ENCODE data around the gene IGSF8.

IGSF8 gene

DNA sequence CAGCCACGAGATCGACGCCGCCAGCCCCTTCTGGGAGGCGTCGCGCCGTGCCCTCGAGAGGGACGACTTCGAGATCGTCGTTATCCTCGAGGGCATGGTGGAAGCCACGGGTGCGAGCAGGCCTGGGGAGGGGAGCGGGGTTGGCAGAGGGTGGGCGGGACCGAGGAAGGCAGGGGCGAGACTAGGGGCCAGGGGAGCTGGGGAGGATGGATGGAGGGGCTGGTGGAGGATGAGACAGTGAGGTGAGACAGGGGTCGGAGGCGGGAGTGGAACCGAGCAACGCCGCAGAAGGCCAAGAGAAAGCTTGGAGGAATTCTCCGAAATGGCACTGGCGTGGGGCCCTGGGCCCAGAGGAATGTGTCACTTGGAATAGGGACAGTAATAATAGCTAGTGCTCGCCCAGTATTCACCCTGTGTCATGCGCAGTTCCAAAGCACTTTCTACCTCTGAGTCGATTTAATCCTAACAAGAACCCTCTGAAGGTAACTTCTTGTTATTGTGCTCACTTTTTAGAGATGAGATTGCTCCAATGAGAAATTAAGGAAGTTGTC lies 13.6 kb downstream of the IGSF8 start:
- no peak overlapping the region for H3K4me3 ChIP-seq (ENCODE audit: low read length)
- H3K27me3 ChIP-seq (ENCODE audit: insufficient read depth, low read length), result peaks cover 20% of the 10 kb centered on the region
- H3K9me3 ChIP-seq (ENCODE audit: low read length), result no peaks in the 10 kb centered on the region
- no peak overlapping the region for H2AFZ ChIP-seq (ENCODE audit: low read depth, low read length)
- no peaks in the 10 kb centered on the region for H3K36me3 ChIP-seq (ENCODE audit: insufficient read depth, low read length)
- peaks cover 16% of the 10 kb centered on the region for H3K4me1 ChIP-seq (ENCODE audit: insufficient read depth, low read length)

DNA sequence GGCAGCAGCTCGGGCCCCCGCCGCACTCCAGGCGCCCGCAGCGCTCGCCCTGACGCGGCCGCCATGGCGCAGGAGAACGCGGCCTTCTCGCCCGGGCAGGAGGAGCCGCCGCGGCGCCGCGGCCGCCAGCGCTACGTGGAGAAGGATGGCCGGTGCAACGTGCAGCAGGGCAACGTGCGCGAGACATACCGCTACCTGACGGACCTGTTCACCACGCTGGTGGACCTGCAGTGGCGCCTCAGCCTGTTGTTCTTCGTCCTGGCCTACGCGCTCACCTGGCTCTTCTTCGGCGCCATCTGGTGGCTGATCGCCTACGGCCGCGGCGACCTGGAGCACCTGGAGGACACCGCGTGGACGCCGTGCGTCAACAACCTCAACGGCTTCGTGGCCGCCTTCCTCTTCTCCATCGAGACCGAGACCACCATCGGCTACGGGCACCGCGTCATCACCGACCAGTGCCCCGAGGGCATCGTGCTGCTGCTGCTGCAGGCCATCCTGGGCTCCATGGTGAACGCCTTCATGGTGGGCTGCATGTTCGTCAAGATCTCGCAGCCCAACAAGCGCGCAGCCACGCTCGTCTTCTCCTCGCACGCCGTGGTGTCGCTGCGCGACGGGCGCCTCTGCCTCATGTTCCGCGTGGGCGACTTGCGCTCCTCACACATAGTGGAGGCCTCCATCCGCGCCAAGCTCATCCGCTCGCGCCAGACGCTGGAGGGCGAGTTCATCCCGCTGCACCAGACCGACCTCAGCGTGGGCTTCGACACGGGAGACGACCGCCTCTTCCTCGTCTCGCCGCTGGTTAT lies 14.2 kb downstream of the IGSF8 start:
- Histone ChIP-seq H3K36me3 (ENCODE audit: insufficient read depth, low read length) (no peaks in the 10 kb centered on the region), H3K4me1 (ENCODE audit: insufficient read depth, low read length) (peaks cover 16% of the 10 kb centered on the region), H2AFZ (ENCODE audit: low read depth, low read length) (no peak overlapping the region), H3K27me3 (ENCODE audit: insufficient read depth, low read length) (peaks cover 21% of the 10 kb centered on the region), H3K9me3 (ENCODE audit: low read length) (no peaks in the 10 kb centered on the region), H3K4me3 (ENCODE audit: low read length) (no peak overlapping the region)

DNA sequence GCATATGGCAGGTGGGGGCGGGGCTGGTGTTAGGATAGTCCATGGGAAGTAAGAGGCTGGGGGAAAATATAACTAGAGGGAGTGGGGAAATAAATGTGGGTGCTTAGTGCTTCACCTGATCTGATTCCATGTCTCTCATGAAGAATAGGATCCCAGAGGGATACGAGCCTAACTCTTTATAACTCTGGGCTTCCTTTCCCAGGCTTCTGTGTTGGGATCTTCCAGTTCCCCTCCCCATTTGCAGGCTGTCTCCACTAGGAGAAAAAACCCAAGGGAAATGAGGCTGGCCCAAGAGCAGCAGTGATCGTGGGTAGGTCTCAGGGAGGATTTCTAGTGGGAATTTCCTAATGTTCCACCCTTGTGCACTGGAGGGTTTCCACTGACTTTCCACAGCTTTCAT lies 15.5 kb downstream of the IGSF8 start:
- no peak overlapping the region for H3K4me3 ChIP-seq (ENCODE audit: low read length)
- H3K36me3 ChIP-seq (ENCODE audit: insufficient read depth, low read length), result no peaks in the 10 kb centered on the region
- H3K4me1 ChIP-seq (ENCODE audit: insufficient read depth, low read length), result peaks cover 16% of the 10 kb centered on the region
- H2AFZ ChIP-seq (ENCODE audit: low read depth, low read length), result no peak overlapping the region
- H3K27me3 ChIP-seq (ENCODE audit: insufficient read depth, low read length), result peaks cover 21% of the 10 kb centered on the region
- no peaks in the 10 kb centered on the region for H3K9me3 ChIP-seq (ENCODE audit: low read length)

GRCh38 chr1:160082487-160082886 lies 15.9 kb downstream of the IGSF8 start:
- Histone ChIP-seq H3K36me3 (ENCODE audit: insufficient read depth, low read length) (no peaks in the 10 kb centered on the region), H3K4me1 (ENCODE audit: insufficient read depth, low read length) (peaks cover 16% of the 10 kb centered on the region), H3K27me3 (ENCODE audit: insufficient read depth, low read length) (peaks cover 21% of the 10 kb centered on the region), H2AFZ (ENCODE audit: low read depth, low read length) (no peak overlapping the region), H3K9me3 (ENCODE audit: low read length) (no peaks in the 10 kb centered on the region), H3K4me3 (ENCODE audit: low read length) (no peak overlapping the region)

GRCh38 chr1:160081261-160081936 lies 17.0 kb downstream of the IGSF8 start, which contains the start of gene KCNJ9:
KCNJ9 (plus strand) TSS chr1:160081538; CDS start chr1:160084031, 2,493 bp downstream.
- peaks cover 22% of the 10 kb centered on the region for H3K27me3 ChIP-seq (ENCODE audit: insufficient read depth, low read length)

GRCh38 chr1:160080381-160081100 lies 17.9 kb downstream of the IGSF8 start:
- no peaks in the 10 kb centered on the region for H3K36me3 ChIP-seq (ENCODE audit: insufficient read depth, low read length)
- no peaks in the 10 kb centered on the region for H3K9me3 ChIP-seq (ENCODE audit: low read length)
- peaks cover 26% of the 10 kb centered on the region for H3K27me3 ChIP-seq (ENCODE audit: insufficient read depth, low read length)
- H3K4me3 ChIP-seq (ENCODE audit: low read length), result no peak overlapping the region
- H3K4me1 ChIP-seq (ENCODE audit: insufficient read depth, low read length), result peaks cover 10% of the 10 kb centered on the region
- H2AFZ ChIP-seq (ENCODE audit: low read depth, low read length), result no peak overlapping the region

More at GRCh38 chr1:160081261-160081936, 17.0 kb downstream of the IGSF8 start, which contains the start of gene KCNJ9:
- Histone ChIP-seq H3K9me3 (ENCODE audit: low read length) (no peaks in the 10 kb centered on the region), H3K4me1 (ENCODE audit: insufficient read depth, low read length) (peaks cover 16% of the 10 kb centered on the region), H3K36me3 (ENCODE audit: insufficient read depth, low read length) (no peaks in the 10 kb centered on the region), H3K4me3 (ENCODE audit: low read length) (no peak within 1 kb of the TSS), H2AFZ (ENCODE audit: low read depth, low read length) (no peak within 1 kb of the TSS)

DNA sequence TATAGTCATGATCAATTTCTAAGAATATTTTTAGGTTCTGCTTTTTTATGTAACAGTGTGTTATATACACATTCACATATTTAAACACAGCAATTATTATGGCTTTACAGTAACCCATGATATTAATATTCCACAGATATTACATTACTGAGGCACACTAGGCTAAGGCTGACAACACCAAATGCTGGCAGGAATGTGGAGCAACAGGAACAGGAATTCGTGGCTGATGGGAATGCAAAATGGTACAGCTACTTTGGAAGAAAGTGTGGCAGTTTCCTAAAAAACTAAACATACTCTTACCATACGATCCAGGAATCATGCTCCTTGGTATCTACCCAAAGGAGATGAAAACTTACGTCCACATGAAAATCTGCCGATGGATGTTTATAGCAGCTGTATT lies 19.0 kb downstream of the IGSF8 start:
- Histone ChIP-seq H3K36me3 (ENCODE audit: insufficient read depth, low read length) (no peaks in the 10 kb centered on the region), H2AFZ (ENCODE audit: low read depth, low read length) (no peak overlapping the region), H3K27me3 (ENCODE audit: insufficient read depth, low read length) (peaks cover 34% of the 10 kb centered on the region), H3K4me1 (ENCODE audit: insufficient read depth, low read length) (peaks cover 10% of the 10 kb centered on the region), H3K9me3 (ENCODE audit: low read length) (no peaks in the 10 kb centered on the region), H3K4me3 (ENCODE audit: low read length) (no peak overlapping the region)

GRCh38 chr1:160078512-160079195 lies 19.8 kb downstream of the IGSF8 start:
- Histone ChIP-seq H3K36me3 (ENCODE audit: insufficient read depth, low read length) (no peaks in the 10 kb centered on the region), H3K27me3 (ENCODE audit: insufficient read depth, low read length) (peaks cover 39% of the 10 kb centered on the region), H3K4me3 (ENCODE audit: low read length) (no peak overlapping the region)

GRCh38 chr1:160077486-160077885 lies 20.9 kb downstream of the IGSF8 start:
- no peak overlapping the region for H3K4me3 ChIP-seq (ENCODE audit: low read length)
- H3K9me3 ChIP-seq (ENCODE audit: low read length), result no peaks in the 10 kb centered on the region
- no peak overlapping the region for H2AFZ ChIP-seq (ENCODE audit: low read depth, low read length)
- peaks cover 34% of the 10 kb centered on the region for H3K27me3 ChIP-seq (ENCODE audit: insufficient read depth, low read length)
- peaks cover 10% of the 10 kb centered on the region for H3K4me1 ChIP-seq (ENCODE audit: insufficient read depth, low read length)
- no peaks in the 10 kb centered on the region for H3K36me3 ChIP-seq (ENCODE audit: insufficient read depth, low read length)

More at GRCh38 chr1:160078512-160079195, 19.8 kb downstream of the IGSF8 start:
- H2AFZ ChIP-seq (ENCODE audit: low read depth, low read length), result no peak overlapping the region
- H3K4me1 ChIP-seq (ENCODE audit: insufficient read depth, low read length), result peaks cover 10% of the 10 kb centered on the region
- H3K9me3 ChIP-seq (ENCODE audit: low read length), result no peaks in the 10 kb centered on the region

DNA sequence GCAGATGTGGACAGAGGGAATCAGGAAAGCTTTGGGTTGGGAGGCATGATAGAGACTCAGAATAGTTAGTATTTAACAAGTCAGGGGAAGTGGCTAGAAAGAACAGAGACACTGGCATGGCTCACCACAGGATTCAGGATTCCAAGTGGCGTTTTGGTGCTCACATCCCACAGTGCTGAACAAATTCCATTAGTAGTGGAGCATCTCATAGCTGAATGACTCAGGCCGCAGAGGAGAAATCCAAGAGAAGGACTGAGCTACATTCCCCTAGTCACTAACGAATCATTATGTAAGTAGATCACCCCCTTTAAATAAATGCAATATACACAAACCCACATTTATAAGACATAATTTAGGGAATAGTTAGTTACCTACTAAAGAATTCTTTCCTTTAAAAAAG lies 22.1 kb downstream of the IGSF8 start:
- no peaks in the 10 kb centered on the region for H3K36me3 ChIP-seq (ENCODE audit: insufficient read depth, low read length)
- no peak overlapping the region for H3K4me3 ChIP-seq (ENCODE audit: low read length)
- H3K4me1 ChIP-seq (ENCODE audit: insufficient read depth, low read length), result peaks cover 5% of the 10 kb centered on the region
- H3K9me3 ChIP-seq (ENCODE audit: low read length), result no peaks in the 10 kb centered on the region
- H3K27me3 ChIP-seq (ENCODE audit: insufficient read depth, low read length), result peaks cover 43% of the 10 kb centered on the region
- H2AFZ ChIP-seq (ENCODE audit: low read depth, low read length), result no peak overlapping the region

DNA sequence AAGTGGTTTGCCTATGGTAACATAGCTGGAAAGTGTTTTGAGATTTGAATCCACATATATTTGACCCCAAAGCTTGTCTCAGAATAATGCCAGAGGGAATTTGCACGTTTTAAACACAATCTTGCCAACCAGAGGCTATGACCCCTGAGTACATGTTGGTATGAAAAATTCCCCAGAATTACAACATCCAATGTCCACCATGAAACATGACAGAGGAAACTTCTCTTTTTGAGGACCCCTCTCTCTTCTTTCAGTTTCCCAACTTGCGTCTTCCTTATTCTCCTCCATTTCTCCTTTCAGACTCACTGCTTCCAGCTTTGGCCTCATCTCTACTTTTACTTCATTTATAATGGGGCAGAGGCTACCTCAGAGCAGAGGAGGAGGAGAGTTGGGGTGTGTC lies 22.6 kb downstream of the IGSF8 start:
- Histone ChIP-seq H3K4me1 (ENCODE audit: insufficient read depth, low read length) (peaks cover under 1% of the 10 kb centered on the region), H3K9me3 (ENCODE audit: low read length) (no peaks in the 10 kb centered on the region), H2AFZ (ENCODE audit: low read depth, low read length) (no peak overlapping the region), H3K4me3 (ENCODE audit: low read length) (no peak overlapping the region), H3K36me3 (ENCODE audit: insufficient read depth, low read length) (no peaks in the 10 kb centered on the region), H3K27me3 (ENCODE audit: insufficient read depth, low read length) (peaks cover 46% of the 10 kb centered on the region)

- Histone ChIP-seq H2AFZ (ENCODE audit: low read depth, low read length) (no peak overlapping the region), H3K27me3 (ENCODE audit: insufficient read depth, low read length) (peaks cover 47% of the 10 kb centered on the region)
Observed at GRCh38 chr1:160074865-160075264, 23.6 kb downstream of the IGSF8 start.

More at GRCh38 chr1:160074865-160075264, 23.6 kb downstream of the IGSF8 start:
- no peaks in the 10 kb centered on the region for H3K36me3 ChIP-seq (ENCODE audit: insufficient read depth, low read length)
- no peaks in the 10 kb centered on the region for H3K9me3 ChIP-seq (ENCODE audit: low read length)
- H3K4me1 ChIP-seq (ENCODE audit: insufficient read depth, low read length), result peaks cover 6% of the 10 kb centered on the region
- H3K4me3 ChIP-seq (ENCODE audit: low read length), result no peak overlapping the region

All from neuron (in vitro differentiated cells).